ENCODE measurements around the gene TCP1. TPM values are rescaled to one million over a fixed set of nuclear protein-coding genes. Genes with fewer than 3 reads are reported as not detected.

Gene TCP1
- total RNA-seq, result 219 and 285 TPM in 2 replicates

DNA sequence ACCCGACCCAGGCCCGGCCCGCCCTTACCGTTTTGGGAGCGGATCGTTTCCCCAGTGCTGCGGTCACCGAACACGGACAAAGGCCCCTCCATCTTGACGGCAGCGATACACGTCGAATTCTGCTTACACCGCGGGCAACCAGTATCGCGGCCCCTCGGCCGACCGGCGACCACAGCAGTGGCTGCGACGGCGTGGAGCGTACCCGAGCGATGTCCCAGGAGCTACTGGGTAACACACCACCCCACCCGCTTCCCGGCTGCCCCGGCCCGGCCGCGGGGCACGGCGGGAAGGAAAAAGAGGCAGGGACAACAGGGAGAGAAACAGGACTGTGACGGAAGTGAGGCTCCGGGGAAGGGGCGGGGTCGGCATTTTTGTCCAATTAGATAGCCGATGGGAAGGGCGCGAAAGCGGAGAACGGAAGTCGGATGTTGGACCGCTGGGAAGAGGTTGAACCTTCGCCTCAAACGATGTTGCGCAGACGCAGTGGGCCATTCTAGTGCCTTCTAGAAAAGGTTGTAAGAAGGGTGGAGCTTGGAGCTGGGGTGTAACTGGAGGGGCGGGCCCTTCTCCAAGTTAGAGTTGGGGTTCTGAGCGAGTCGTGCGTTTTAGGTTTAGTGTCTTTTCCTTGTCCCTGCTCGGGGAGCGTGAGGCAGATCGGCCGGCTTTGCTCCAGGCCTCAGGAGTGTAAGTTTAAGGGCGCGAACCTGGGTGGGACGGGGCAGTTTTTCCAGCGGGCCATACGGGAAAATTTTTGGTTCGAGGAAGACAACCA lies at the start of gene TCP1:
TSS of gene TCP1 (minus strand) at position 226 of the 772 bp plus-strand sequence. CDS start at position 92, 134 bp downstream.
- TF ChIP-seq CTCF (IDR thresholded peaks at IDR 0.05; ENCODE audit: insufficient read depth, low read depth, low read length), result no peak
- peak within 1 kb of the TSS; percentile 94 for H3K4me3 ChIP-seq (ENCODE audit: low read depth, low read length)

GRCh38 chr6:159838020-159838744 lies 48.8 kb upstream of the TCP1 start:
- no peak for TF ChIP-seq CTCF (IDR thresholded peaks at IDR 0.05; ENCODE audit: insufficient read depth, low read depth, low read length)
- DNase-seq (ENCODE audit: low read depth), result no peak
- H3K4me3 ChIP-seq (ENCODE audit: low read depth, low read length), result no peak overlapping the region

More for the DNA sequence above, at the start of gene TCP1:
- peak; percentile 100 for DNase-seq (ENCODE audit: low read depth)

DNA sequence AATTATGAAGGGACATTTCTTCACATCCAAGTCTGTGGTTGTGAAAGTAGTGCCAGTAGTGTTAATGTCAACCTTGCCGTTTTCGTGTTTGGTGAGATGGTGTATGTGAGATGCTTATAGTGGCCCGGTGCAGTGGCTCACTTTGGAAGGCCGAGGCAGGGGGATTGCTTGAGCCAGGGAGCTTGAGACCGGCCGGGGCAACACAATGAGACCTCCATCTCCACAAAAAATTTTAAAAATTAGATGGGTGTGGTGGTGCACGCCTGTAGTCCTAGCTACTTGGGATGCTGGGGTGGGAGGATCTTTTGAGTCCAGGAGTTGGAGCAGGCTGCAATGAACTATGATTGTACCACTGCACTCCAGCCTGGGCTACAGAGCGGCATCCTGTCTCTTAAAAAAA lies 48.1 kb upstream of the TCP1 start:
- DNase-seq (ENCODE audit: low read depth), result no peak
- no peak overlapping the region for H3K4me3 ChIP-seq (ENCODE audit: low read depth, low read length)
- no peak for TF ChIP-seq CTCF (IDR thresholded peaks at IDR 0.05; ENCODE audit: insufficient read depth, low read depth, low read length)

GRCh38 chr6:159836718-159837490 lies 47.5 kb upstream of the TCP1 start:
- no peak overlapping the region for H3K4me3 ChIP-seq (ENCODE audit: low read depth, low read length)
- DNase-seq (ENCODE audit: low read depth), result no peak

GRCh38 chr6:159833997-159834603 lies 44.7 kb upstream of the TCP1 start:
- H3K4me3 ChIP-seq (ENCODE audit: low read depth, low read length), result no peak overlapping the region
- no peak for TF ChIP-seq CTCF (IDR thresholded peaks at IDR 0.05; ENCODE audit: insufficient read depth, low read depth, low read length)
- no peak for DNase-seq (ENCODE audit: low read depth)

More at GRCh38 chr6:159836718-159837490, 47.5 kb upstream of the TCP1 start:
- TF ChIP-seq CTCF (IDR thresholded peaks at IDR 0.05; ENCODE audit: insufficient read depth, low read depth, low read length), result no peak

DNA sequence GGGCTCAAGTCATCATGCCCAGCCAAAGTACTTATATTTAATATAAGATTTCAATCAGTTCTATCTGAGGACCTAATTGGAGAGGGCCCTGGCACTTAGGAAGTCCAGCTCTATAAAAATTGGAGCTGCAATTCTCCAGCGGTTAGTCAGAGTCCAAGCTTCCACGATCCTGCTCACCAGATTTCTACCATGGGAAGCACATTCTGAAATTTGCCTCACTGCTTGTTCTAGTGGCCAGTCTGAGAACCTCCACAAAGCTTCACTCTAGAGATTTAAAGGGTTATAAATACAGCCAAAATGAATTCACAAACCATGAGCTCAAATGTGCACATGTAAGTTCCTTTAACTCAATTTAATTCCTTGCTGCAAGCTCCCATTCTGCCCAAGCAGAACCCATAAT lies 44.2 kb upstream of the TCP1 start:
- no peak overlapping the region for H3K4me3 ChIP-seq (ENCODE audit: low read depth, low read length)
- DNase-seq (ENCODE audit: low read depth), result no peak
- no peak for TF ChIP-seq CTCF (IDR thresholded peaks at IDR 0.05; ENCODE audit: insufficient read depth, low read depth, low read length)
